Lung (tissue), 12 donors: ENCODE data around the gene ZNF90. TPM values are rescaled to one million over a fixed set of nuclear protein-coding genes. Genes with fewer than 3 reads are reported as not detected.
A peak's percentile ranks its signal among the peaks of the same experiment; 100 is the strongest.
"Not testable (repeated sequence)": the region's sequence is repeated elsewhere in the genome, so short reads cannot be mapped to it uniquely, and the experiment has no call there.

Source experiments
- ATAC-seq: fragments of 200-7000 bp; cut with Tn5 transposase; one replicate; pipeline ENCODE4 v1.9.1; 2020; ENCODE audit warnings: moderate number of reproducible peaks; ENCODE audit not compliant: insufficient read depth, low FRiP score
- DNase-seq, 3 donors: peaks; one replicate each; pipeline ENCODE4 v3.0.0-alpha.2; 2013 to 2017
- H3K27ac ChIP-seq, 2 donors: one replicate each; pipeline ENCODE4 v1.5.1; 2013; ENCODE audit warnings: mild to moderate bottlenecking in 2 of 2, moderate library complexity in 2 of 2, control low read depth in 1 of 2, inconsistent platforms in 1 of 2, low read depth in 1 of 2, low read length in 1 of 2
- H3K27me3 ChIP-seq, 3 donors: one replicate each; pipeline ENCODE4 v1.5.1; 2013; ENCODE audit warnings: low read length in 2 of 3; ENCODE audit not compliant: control insufficient read depth in 3 of 3, insufficient read depth in 3 of 3
- H3K36me3 ChIP-seq, 4 donors: one replicate each; pipeline ENCODE4 v1.5.1; 2013; ENCODE audit warnings: low read length in 4 of 4, mild to moderate bottlenecking in 1 of 4, moderate library complexity in 1 of 4; ENCODE audit not compliant: control insufficient read depth in 4 of 4, insufficient read depth in 4 of 4
- H3K4me1 ChIP-seq, 5 donors: one replicate each; pipeline ENCODE4 v1.5.1; 2013; ENCODE audit warnings: low read length in 5 of 5, mild to moderate bottlenecking in 2 of 5, moderate library complexity in 1 of 5; ENCODE audit not compliant: control insufficient read depth in 5 of 5, insufficient read depth in 5 of 5
- H3K4me3 ChIP-seq: one replicate; pipeline ENCODE4 v1.5.1; 2013; ENCODE audit warnings: mild to moderate bottlenecking, control low read depth, moderate library complexity
- H3K9ac ChIP-seq, 2 donors: one replicate each; pipeline ENCODE4 v1.5.1; 2013; ENCODE audit warnings: low read length in 2 of 2, control low read depth in 1 of 2; ENCODE audit not compliant: insufficient read depth in 1 of 2
- H3K9me3 ChIP-seq, 4 donors: one replicate each; pipeline ENCODE4 v1.5.1; 2013; ENCODE audit warnings: low read length in 3 of 4, mild to moderate bottlenecking in 1 of 4, moderate library complexity in 1 of 4; ENCODE audit not compliant: control insufficient read depth in 4 of 4, insufficient read depth in 3 of 4
- WGBS, 2 donors: extraction: QIAGEN DNeasy Blood & Tissue Kit; methylation state at CpG; one replicate each; pipeline ENCODE4 v1.1.7; 2013; 5-methylcytosine and 5-hydroxymethylcytosine counted together
- polyA plus RNA-seq, 2 donors: library from polyadenylated mRNA; stranded (reverse); fragments of 200-250 nt; gene quantifications; one replicate each; pipeline ENCODE4 v1.2.1, GENCODE V29; 2013
- total RNA-seq, 2 donors: library from RNA; depleted of rRNA in 1 of 2; stranded (reverse); fragments of >200 nt in 1 of 2; gene quantifications; one replicate each; pipeline ENCODE4 v1.2.1, GENCODE V29; 2014 to 2021
- TF ChIP-seq, protein P1 (sequence below): IDR thresholded peaks from 2 replicates; pipeline ENCODE4 v1.5.1; 2012; ENCODE audit warnings: mild to moderate bottlenecking; ENCODE audit errors: control extremely low read depth, extremely low read depth
- donor health status: control.
- donor health status: control.
- donor health status: Bipolar disorder and iron deficiency.
- donor health status: healthy.
- donor health status: DM: yes; HTN: yes; CAD: no.

ZNF90 gene
- total and polyA plus RNA-seq, 4 donors = 0.76 to 25.1 (median 4.1) TPM

DNA sequence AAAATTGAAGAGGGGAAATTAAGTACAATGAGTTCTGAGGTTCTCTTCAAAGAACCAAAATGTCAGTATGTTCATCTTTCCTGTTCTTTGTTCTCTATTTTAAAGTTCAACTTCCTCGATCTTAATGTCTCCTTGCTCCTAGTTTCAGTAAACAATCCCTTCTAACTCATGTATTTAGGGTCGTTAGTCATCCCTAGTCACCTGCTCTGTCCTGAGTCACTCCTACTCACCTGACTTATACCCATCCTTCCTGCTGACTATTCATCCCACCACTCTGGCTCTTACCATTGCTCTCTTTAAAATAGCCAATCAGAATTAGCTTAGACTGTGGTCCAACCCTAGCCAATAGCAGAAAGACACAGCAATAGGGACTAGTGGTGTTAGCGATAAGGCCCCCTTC lies 24.3 kb downstream of the ZNF90 start:
- Histone ChIP-seq H3K9me3 (peaks cover 0 to 22% (median 9%) of the 10 kb centered on the region in 4 donors), H3K4me1 (peaks cover 0 to 8% (median 0%) of the 10 kb centered on the region in 5 donors), H3K9ac (no peak overlapping the region), H3K36me3 (peaks cover 2 to 32% (median 13%) of the 10 kb centered on the region in 4 donors), H3K4me3 (no peak overlapping the region), H3K27ac (no peak overlapping the region), H3K27me3 (no peaks in the 10 kb centered on the region)
- ATAC-seq (no peak), DNase-seq (no peak)
- WGBS, 2 donors = 87% methylated on average over 3 of the region's 3 CpGs
- TF ChIP-seq, protein P1, sequence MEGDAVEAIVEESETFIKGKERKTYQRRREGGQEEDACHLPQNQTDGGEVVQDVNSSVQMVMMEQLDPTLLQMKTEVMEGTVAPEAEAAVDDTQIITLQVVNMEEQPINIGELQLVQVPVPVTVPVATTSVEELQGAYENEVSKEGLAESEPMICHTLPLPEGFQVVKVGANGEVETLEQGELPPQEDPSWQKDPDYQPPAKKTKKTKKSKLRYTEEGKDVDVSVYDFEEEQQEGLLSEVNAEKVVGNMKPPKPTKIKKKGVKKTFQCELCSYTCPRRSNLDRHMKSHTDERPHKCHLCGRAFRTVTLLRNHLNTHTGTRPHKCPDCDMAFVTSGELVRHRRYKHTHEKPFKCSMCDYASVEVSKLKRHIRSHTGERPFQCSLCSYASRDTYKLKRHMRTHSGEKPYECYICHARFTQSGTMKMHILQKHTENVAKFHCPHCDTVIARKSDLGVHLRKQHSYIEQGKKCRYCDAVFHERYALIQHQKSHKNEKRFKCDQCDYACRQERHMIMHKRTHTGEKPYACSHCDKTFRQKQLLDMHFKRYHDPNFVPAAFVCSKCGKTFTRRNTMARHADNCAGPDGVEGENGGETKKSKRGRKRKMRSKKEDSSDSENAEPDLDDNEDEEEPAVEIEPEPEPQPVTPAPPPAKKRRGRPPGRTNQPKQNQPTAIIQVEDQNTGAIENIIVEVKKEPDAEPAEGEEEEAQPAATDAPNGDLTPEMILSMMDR = no peak

DNA sequence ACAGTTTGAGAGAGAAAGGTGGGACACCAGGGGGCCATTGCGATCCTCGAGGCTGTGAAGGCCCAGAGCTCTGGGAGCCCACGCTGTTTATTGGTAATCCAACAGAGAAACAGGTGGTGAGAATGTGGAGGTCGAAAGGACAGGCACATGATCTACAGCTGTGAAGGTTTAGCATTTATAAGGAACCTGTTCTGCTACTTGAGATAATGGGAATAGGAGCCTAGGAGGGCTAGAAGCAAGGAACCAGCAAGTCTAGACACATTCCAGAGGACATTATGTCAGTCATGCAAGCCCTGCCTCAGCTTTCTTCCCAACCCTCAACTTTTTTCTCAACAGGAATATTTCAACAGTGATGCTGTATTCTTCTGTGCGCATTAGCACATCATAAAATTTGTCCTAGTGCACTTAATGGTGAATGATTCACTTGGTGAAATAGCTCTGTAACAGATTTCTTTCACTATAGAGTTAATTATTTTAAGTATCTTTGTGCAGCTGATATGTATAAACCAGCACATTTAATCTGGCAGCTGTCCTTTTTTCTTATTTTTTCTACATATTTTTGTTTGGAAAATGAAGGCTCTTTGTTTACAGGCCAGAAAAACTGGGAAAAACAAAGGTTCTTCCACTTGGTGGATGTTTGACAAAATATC lies 25.4 kb downstream of the ZNF90 start:
- DNase-seq = peak in 2 of 3 donors; percentile 74 to 76
- H3K4me1 ChIP-seq = peaks cover 0 to 8% (median 0%) of the 10 kb centered on the region in 5 donors
- WGBS, 2 donors = 88% methylated on average over 5 of the region's 5 CpGs
- no peak overlapping the region for H3K27ac ChIP-seq
- H3K4me3 ChIP-seq = no peak overlapping the region
- peaks cover 0 to 24% (median 11%) of the 10 kb centered on the region in 4 donors for H3K9me3 ChIP-seq
- peaks cover 2 to 39% (median 16%) of the 10 kb centered on the region in 4 donors for H3K36me3 ChIP-seq
- no peak for ATAC-seq
- TF ChIP-seq, protein P1 = no peak
- H3K27me3 ChIP-seq = no peaks in the 10 kb centered on the region
- H3K9ac ChIP-seq = no peak overlapping the region

DNA sequence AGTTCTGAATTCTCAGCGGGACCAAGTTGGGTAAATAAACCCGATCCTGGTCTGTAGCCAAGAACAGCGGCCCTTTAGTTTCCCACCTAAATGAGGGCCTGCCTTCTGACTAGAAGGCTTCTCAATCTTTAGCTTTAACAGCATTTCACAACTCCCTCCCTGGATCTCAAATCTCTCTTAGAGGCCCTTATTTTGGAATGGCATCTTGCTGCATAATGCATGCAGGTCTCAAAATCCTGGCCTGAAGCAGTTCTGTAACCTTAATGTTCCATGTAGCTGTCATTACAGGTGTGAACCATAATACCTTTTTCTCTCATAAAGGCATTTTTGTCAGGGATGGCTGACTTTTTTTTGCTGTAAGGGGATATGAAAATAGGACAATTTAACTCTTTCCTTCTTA lies 29.5 kb downstream of the ZNF90 start:
- 81 to 100% methylated on average over 3 of the region's 3 CpGs for WGBS, 2 donors
- Histone ChIP-seq H3K27me3 (no peaks in the 10 kb centered on the region), H3K9me3 (peaks cover 0 to 26% (median 13%) of the 10 kb centered on the region in 4 donors)

DNA sequence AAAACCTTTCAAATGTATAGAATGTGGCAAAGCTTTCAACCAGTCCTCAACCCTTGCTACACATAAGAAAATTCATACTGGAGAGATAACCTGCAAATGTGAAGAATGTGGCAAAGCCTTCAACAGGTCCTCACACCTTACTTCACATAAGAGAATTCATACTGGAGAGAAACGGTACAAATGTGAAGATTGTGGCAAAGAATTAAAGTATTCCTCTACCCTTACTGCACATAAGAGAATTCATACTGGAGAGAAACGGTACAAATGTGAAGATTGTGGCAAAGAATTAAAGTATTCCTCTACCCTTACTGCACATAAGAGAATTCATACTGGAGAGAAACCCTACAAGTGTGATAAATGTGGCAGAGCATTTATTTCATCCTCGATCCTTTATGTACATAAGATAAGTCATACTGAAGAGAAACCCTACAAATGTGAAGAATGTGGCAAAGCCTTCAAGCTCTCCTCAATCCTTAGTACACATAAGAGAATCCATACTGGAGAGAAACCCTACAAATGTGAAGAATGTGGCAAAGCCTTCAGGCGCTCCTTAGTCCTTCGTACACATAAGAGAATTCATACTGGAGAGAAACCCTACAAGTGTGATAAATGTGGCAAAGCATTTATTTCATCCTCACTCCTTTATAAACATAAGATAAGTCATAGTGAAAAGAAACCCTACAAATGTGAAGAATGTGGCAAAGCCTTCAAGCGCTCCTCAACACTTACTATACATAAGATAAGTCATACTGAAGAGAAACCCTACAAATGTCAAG lies 40.5 kb downstream of the ZNF90 start:
- not testable (repeated sequence) for DNase-seq, H3K4me3 ChIP-seq
- H3K9me3 ChIP-seq = peaks cover 26 to 48% (median 44%) of the 10 kb centered on the region in 4 donors

More for the DNA sequence above, 29.5 kb downstream of the ZNF90 start:
- H3K36me3 ChIP-seq = peaks cover 2 to 48% (median 21%) of the 10 kb centered on the region in 4 donors
- peaks cover 0 to 8% (median 0%) of the 10 kb centered on the region in 5 donors for H3K4me1 ChIP-seq
- TF ChIP-seq, protein P1 = no peak
- no peak overlapping the region for H3K9ac ChIP-seq
- H3K4me3 ChIP-seq = no peak overlapping the region
- DNase-seq (no peak), ATAC-seq (no peak)
- H3K27ac ChIP-seq = no peak overlapping the region

More for the DNA sequence above, 40.5 kb downstream of the ZNF90 start:
- WGBS, 2 donors = 97 to 98% methylated on average over 6 of the region's 6 CpGs
- not testable (repeated sequence) for ATAC-seq, H3K27me3 ChIP-seq, H3K4me1 ChIP-seq, H3K27ac ChIP-seq, H3K9ac ChIP-seq
- H3K36me3 ChIP-seq = peaks cover 4 to 83% (median 32%) of the 10 kb centered on the region in 4 donors
